WTC11 (cell line): ENCODE results near the gene PRDM12. TPM values are rescaled to one million over a fixed set of nuclear protein-coding genes. Genes with fewer than 3 reads are reported as not detected.

Source experiments
- ATAC-seq: fragments of 200-7000 bp; cut with Tn5 transposase; 2 replicates; pipeline ENCODE4 v1.10.0; 2021; ENCODE audit warnings: mild to moderate bottlenecking, moderate library complexity
- CTCF ChIA-PET: fragments of 300-600 bp; sonication (Branson Sonifier 250); formaldehyde crosslinking; loops from one replicate; lab custom pipeline; 2021; ENCODE audit warnings: antibody characterized with exemption; lab: Charles Lee
- POLR2A ChIA-PET: fragments of 350-600 bp; sonication (Branson Sonifier 250); formaldehyde crosslinking; loops from one replicate; lab custom pipeline; 2021; ENCODE audit warnings: antibody characterized with exemption; lab: Charles Lee
- DNase-seq: peaks from one replicate; pipeline ENCODE4 v3.0.0; 2021; ENCODE audit warnings: low spot score
- H3K27ac Mint-ChIP-seq: 2 replicates; pipeline ENCODE4 v1.8.0; 2021; ENCODE audit warnings: mixed read lengths
- H3K27me3 Mint-ChIP-seq: 2 replicates; pipeline ENCODE4 v1.8.0; 2021; ENCODE audit warnings: low read depth, mild to moderate bottlenecking, moderate library complexity, mixed read lengths
- H3K36me3 Mint-ChIP-seq: 2 replicates; pipeline ENCODE4 v1.8.0; 2021; ENCODE audit warnings: mixed read lengths
- H3K4me1 Mint-ChIP-seq: 2 replicates; pipeline ENCODE4 v1.8.0; 2022; ENCODE audit warnings: mixed read lengths
- H3K4me3 Mint-ChIP-seq: 2 replicates; pipeline ENCODE4 v1.8.0; 2021; ENCODE audit warnings: mild to moderate bottlenecking, moderate library complexity, mixed read lengths
- H3K9me3 Mint-ChIP-seq: 2 replicates; pipeline ENCODE4 v1.8.0; 2021; ENCODE audit warnings: mixed read lengths
- AR ChIP-seq: fragments of 250-450 bp; sonication (Bioruptor Pico); IDR thresholded peaks from 2 replicates; pipeline ENCODE4 v1.9.0; 2021; ENCODE audit warnings: mild to moderate bottlenecking
- ATF3 ChIP-seq: sonication (generic); formaldehyde crosslinking; conservative IDR thresholded peaks from 2 replicates; pipeline ENCODE4 v1.8.1; 2022; ENCODE audit warnings: mild to moderate bottlenecking, missing genetic modification reagents
- CTCF ChIP-seq: fragments of 200-600 bp; IDR thresholded peaks from 2 replicates; pipeline ENCODE4 v1.8.0; 2022; ENCODE audit warnings: antibody characterized with exemption
- ELF4 ChIP-seq: sonication (generic); formaldehyde crosslinking; IDR thresholded peaks from 2 replicates; pipeline ENCODE4 v1.8.1; 2022; ENCODE audit warnings: low read depth, mild to moderate bottlenecking, moderate library complexity, missing genetic modification reagents
- GTF2I ChIP-seq: fragments of 250-450 bp; sonication (Bioruptor Pico); conservative IDR thresholded peaks from 2 replicates; pipeline ENCODE4 v1.4.0; 2021; ENCODE audit warnings: mild to moderate bottlenecking
- HMGA2 ChIP-seq: fragments of 250-450 bp; sonication (Bioruptor Pico); IDR thresholded peaks from 2 replicates; pipeline ENCODE4 v1.4.0; 2021; ENCODE audit warnings: mild to moderate bottlenecking, moderate library complexity
- IRF2 ChIP-seq: sonication (generic); formaldehyde crosslinking; IDR thresholded peaks from 2 replicates; pipeline ENCODE4 v1.8.0; 2022; ENCODE audit warnings: low read depth, missing genetic modification reagents, borderline replicate concordance
- JUN ChIP-seq: sonication (generic); formaldehyde crosslinking; IDR thresholded peaks from 2 replicates; pipeline ENCODE4 v1.8.0; 2023; ENCODE audit warnings: mild to moderate bottlenecking, missing genetic modification reagents
- KAT7 ChIP-seq: sonication (generic); formaldehyde crosslinking; IDR thresholded peaks from 2 replicates; pipeline ENCODE4 v1.8.1; 2023; ENCODE audit warnings: missing genetic modification reagents, mild to moderate bottlenecking, borderline replicate concordance
- NFYB ChIP-seq: sonication (generic); formaldehyde crosslinking; conservative IDR thresholded peaks from 2 replicates; pipeline ENCODE4 v1.8.0; 2022; ENCODE audit warnings: low read depth, missing genetic modification reagents
- NR3C1 ChIP-seq: sonication (generic); formaldehyde crosslinking; conservative IDR thresholded peaks from 2 replicates; pipeline ENCODE4 v1.8.1; 2023; ENCODE audit warnings: low read depth, mild to moderate bottlenecking, missing genetic modification reagents
- PRRX2 ChIP-seq: fragments of 250-450 bp; sonication (Bioruptor Pico); IDR thresholded peaks from 2 replicates; pipeline ENCODE4 v1.8.0; 2021; ENCODE audit warnings: mild to moderate bottlenecking
- RELA ChIP-seq: sonication (generic); formaldehyde crosslinking; IDR thresholded peaks from 2 replicates; pipeline ENCODE4 v1.8.1; 2022; ENCODE audit warnings: missing genetic modification reagents, mild to moderate bottlenecking, borderline replicate concordance
- ZBTB43 ChIP-seq: sonication (generic); formaldehyde crosslinking; IDR thresholded peaks from 2 replicates; pipeline ENCODE4 v1.8.1; 2023; ENCODE audit warnings: mild to moderate bottlenecking, missing genetic modification reagents
- ZNF317 ChIP-seq: sonication (generic); formaldehyde crosslinking; IDR thresholded peaks from 2 replicates; pipeline ENCODE4 v1.8.1; 2023; ENCODE audit warnings: low read depth, mild to moderate bottlenecking, moderate library complexity, missing genetic modification reagents, borderline replicate concordance
- ZNF423 ChIP-seq: fragments of 250-450 bp; sonication (Bioruptor Pico); IDR thresholded peaks from 2 replicates; pipeline ENCODE4 v2.1.2; 2022; ENCODE audit warnings: mild to moderate bottlenecking, moderate library complexity
- ZNF532 ChIP-seq: fragments of 250-450 bp; sonication (Bioruptor Pico); IDR thresholded peaks from 2 replicates; pipeline ENCODE4 v1.9.0; 2021; ENCODE audit warnings: mild to moderate bottlenecking, borderline replicate concordance
- total RNA-seq: library from RNA; stranded (reverse); gene quantifications from 3 replicates; pipeline ENCODE4 v1.2.3, GENCODE V29; 2021
- TF ChIP-seq, protein P1 (sequence below): sonication (generic); formaldehyde crosslinking; IDR thresholded peaks from 2 replicates; pipeline ENCODE4 v1.8.1; 2022; ENCODE audit warnings: low read depth, mild to moderate bottlenecking, moderate library complexity, missing genetic modification reagents, borderline replicate concordance
- TF ChIP-seq, protein P2 (sequence below): sonication (generic); formaldehyde crosslinking; IDR thresholded peaks from 2 replicates; pipeline ENCODE4 v1.8.1; 2022; ENCODE audit warnings: low read depth, missing genetic modification reagents, borderline replicate concordance
- TF ChIP-seq, protein P3 (sequence below): fragments of 250-450 bp; sonication (Bioruptor Pico); IDR thresholded peaks from 2 replicates; pipeline ENCODE4 v2.1.2; 2022; ENCODE audit warnings: mild to moderate bottlenecking, moderate library complexity

Gene PRDM12
- total RNA-seq, 1 experiment from 2014 or later = 0.09 TPM

- TF ChIP-seq, protein P1, sequence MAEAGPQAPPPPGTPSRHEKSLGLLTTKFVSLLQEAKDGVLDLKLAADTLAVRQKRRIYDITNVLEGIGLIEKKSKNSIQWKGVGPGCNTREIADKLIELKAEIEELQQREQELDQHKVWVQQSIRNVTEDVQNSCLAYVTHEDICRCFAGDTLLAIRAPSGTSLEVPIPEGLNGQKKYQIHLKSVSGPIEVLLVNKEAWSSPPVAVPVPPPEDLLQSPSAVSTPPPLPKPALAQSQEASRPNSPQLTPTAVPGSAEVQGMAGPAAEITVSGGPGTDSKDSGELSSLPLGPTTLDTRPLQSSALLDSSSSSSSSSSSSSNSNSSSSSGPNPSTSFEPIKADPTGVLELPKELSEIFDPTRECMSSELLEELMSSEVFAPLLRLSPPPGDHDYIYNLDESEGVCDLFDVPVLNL (CRISPR knock-in tag) = no peak
- no peak for TF ChIP-seq IRF2 (CRISPR knock-in tag)
- no peak for TF ChIP-seq GTF2I
- no peak for TF ChIP-seq NFYB
- TF ChIP-seq, protein P2, sequence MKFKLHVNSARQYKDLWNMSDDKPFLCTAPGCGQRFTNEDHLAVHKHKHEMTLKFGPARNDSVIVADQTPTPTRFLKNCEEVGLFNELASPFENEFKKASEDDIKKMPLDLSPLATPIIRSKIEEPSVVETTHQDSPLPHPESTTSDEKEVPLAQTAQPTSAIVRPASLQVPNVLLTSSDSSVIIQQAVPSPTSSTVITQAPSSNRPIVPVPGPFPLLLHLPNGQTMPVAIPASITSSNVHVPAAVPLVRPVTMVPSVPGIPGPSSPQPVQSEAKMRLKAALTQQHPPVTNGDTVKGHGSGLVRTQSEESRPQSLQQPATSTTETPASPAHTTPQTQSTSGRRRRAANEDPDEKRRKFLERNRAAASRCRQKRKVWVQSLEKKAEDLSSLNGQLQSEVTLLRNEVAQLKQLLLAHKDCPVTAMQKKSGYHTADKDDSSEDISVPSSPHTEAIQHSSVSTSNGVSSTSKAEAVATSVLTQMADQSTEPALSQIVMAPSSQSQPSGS (CRISPR knock-in tag) = no peak
- TF ChIP-seq ZNF423 (CRISPR knock-in tag) = no peak
- no peak for TF ChIP-seq ZNF532 (CRISPR knock-in tag)
- no peak for TF ChIP-seq PRRX2 (CRISPR knock-in tag)
- TF ChIP-seq, protein P3, sequence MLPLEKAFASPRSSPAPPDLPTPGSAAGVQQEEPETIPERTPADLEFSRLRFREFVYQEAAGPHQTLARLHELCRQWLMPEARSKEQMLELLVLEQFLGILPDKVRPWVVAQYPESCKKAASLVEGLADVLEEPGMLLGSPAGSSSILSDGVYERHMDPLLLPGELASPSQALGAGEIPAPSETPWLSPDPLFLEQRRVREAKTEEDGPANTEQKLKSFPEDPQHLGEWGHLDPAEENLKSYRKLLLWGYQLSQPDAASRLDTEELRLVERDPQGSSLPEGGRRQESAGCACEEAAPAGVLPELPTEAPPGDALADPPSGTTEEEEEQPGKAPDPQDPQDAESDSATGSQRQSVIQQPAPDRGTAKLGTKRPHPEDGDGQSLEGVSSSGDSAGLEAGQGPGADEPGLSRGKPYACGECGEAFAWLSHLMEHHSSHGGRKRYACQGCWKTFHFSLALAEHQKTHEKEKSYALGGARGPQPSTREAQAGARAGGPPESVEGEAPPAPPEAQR (CRISPR knock-in tag) = no peak
- no peak for TF ChIP-seq ZBTB43 (CRISPR knock-in tag)
Measured at GRCh38 chr9:130720762-130721161, 56.4 kb downstream of the PRDM12 start (continued).

GRCh38 chr9:130728721-130729120 lies 64.3 kb downstream of the PRDM12 start:
- Mint-ChIP-seq H3K4me3 (no peak overlapping the region), H3K4me1 (peaks cover 23% of the 10 kb centered on the region), H3K27me3 (no peaks in the 10 kb centered on the region), H3K27ac (no peak overlapping the region), H3K9me3 (peaks cover 5% of the 10 kb centered on the region), H3K36me3 (peaks cover 7% of the 10 kb centered on the region)
- ChIA-PET CTCF (interaction anchor here (0.6 kb wide), 1 partner anchor 1603 kb away, joined by 3 read pairs; no protein-coding TSS in a partner anchor), POLR2A (no interaction called here)
- ATAC-seq (no peak), DNase-seq (no peak)
- TF ChIP-seq IRF2 (CRISPR knock-in tag) (no peak), NR3C1 (CRISPR knock-in tag) (no peak), AR (CRISPR knock-in tag) (no peak), ELF4 (CRISPR knock-in tag) (no peak), JUN (CRISPR knock-in tag) (no peak), CTCF (no peak), ZNF317 (CRISPR knock-in tag) (no peak), ATF3 (CRISPR knock-in tag) (no peak), RELA (CRISPR knock-in tag) (no peak), KAT7 (CRISPR knock-in tag) (no peak), HMGA2 (CRISPR knock-in tag) (no peak)
